Measurements from ENCODE around the gene TFEB. TPM values are rescaled to one million over a fixed set of nuclear protein-coding genes. Genes with fewer than 3 reads are reported as not detected.

Gene TFEB
- total RNA-seq, 1 donor from 2014 or later, result 41.7 TPM

- no peak for DNase-seq (ENCODE audit: low spot score)
These were observed 81.7 kb downstream of the TFEB start for GRCh38 chr6:41653691-41654090.

GRCh38 chr6:41652866-41653652, 82.3 kb downstream of the TFEB start:
- DNase-seq (ENCODE audit: low spot score), result no peak

- DNase-seq (ENCODE audit: low spot score), result no peak
These were observed 83.3 kb downstream of the TFEB start for GRCh38 chr6:41651962-41652657.

DNA sequence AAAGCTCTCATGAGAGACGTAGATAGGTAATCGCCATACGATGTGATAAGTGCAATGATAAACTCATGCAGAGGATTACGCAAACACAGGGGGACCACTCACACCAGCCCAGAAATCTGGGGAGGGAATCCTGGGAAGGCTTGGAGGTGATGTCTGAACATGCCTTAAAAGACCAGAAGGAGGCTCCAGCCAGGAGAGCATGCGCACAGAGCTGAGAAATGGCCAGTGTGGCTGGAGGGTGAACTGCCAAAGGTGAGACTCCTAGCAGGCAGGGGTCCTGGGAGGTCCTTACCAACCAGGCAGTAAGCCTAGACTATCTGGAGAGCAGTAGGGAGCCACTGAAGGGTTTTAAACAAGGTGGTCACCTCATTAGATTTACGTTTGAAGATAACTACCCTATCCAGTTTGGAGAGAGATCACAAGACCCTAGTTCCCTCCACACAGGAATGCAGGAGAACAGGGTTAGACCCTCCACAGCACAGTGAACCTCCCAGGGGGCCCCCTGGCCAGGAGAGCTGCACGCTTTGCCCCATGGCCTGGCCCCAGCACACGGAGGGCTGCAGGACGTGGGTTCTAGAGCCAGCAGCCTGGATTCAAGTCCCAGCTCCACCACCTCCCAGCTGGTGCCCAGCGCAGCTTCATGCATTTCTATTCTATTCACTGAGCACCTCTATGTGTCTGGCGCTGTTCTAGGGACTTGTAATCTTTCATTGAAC, 84.0 kb downstream of the TFEB start:
- DNase-seq (ENCODE audit: low spot score), result no peak

- DNase-seq (ENCODE audit: low spot score), result no peak
These were observed 85.3 kb downstream of the TFEB start for GRCh38 chr6:41650120-41650519.

- no peak for DNase-seq (ENCODE audit: low spot score)
These were observed 85.8 kb downstream of the TFEB start for GRCh38 chr6:41649596-41649995.

DNA sequence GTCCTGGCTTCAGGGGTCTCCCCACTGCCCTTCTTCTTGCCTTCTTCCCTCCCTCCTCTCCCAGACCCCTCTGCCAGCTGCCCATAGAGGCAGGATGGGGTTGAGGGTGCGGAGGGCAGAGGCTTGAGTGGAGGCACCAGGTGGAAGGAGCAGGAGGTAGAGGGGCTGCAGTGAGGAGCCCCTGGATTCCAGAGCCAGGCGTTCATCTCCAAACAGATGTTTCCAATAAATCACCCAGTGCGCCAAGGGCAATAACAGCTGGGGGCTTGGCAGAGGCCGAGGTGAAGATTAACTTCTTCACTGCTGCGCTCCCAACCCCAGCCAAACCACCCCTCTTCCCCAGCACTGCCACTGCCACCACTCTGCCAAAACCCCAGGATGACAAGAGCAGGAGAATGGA, 86.5 kb downstream of the TFEB start:
- DNase-seq (ENCODE audit: low spot score), result no peak

DNA sequence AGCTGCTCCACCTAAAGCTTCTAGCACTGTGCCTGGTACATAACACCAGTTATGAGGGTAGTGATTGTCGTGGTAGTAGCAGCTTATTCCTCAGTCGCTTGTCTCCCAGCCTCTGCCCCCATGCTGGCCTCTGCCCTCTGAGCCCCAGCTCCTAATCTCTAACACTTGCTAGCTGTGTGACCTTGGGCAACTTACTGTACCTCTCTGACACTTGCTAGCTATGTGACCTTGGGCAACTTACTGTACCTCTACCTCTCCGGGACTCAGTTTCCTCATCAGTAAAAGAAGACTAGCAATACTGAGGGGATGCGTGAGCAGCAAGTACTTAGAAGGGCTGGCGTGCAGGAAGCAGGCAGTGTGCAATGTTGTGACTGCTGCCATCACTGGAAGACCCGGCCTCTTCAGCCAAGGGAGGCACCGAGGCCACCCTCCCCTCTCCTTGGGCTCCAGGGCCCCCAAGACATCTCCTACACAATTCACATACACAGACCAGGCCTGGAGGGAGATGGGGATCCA, 87.3 kb downstream of the TFEB start:
- no peak for DNase-seq (ENCODE audit: low spot score)

DNA sequence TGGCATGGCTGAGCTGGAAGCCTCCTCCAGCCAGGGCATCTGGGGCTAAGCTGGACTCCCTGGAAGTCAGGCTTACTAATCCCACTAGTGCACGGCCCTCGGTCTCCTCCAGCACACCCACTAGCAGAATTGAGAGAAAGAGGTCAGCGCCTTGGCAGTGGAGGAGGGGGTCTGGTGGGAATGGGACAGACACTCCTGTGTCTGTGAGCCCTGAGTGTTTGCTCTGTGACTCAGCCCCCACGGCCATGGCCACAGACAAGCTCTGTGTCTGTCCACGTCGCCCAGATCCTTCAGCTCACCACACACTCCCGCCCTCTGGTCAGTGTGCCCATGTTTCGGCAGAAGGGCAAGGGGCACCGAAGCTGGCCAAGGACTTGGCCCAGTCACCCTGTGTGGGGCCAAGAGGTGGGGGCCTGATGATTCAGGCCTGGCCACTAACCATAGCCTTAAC, 88.3 kb downstream of the TFEB start:
- DNase-seq (ENCODE audit: low spot score), result no peak

DNA sequence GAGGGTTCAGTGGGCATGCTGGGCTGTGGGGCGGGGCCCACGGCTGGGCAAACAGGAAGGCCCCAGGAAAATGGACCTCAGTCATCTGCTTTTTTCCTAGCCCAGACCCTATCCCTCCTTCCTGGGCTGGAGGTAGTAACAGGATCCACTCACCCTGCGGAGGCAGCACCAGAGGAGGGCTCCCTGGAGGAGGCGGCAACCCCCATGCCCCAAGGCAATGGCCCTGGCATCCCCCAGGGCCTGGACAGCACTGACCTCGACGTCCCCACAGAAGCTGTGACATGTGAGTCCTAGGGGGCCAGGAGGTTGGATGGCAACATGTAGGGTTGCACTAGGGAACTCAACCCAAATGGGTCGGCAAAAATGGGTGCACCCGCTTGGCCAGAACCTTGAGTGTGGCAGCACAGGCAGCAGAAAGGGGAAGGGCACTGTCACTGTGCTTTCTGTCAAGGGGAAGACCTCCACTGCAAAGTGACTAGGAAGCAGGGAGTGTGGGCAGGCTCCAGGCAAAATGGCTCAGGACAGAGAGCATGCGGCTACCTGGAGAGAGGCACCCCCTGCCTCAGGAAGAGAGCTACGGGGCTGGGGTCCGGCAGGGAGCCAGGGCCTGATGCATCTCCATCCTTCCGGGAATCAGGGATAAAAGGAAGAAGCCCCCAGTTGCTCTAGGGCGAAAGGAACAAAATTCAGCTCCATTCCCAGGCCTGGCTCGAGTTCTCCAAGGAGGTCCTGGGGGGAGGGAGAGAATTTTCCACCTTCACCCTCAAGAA, 89.2 kb downstream of the TFEB start:
- no peak for DNase-seq (ENCODE audit: low spot score)

- DNase-seq (ENCODE audit: low spot score), result no peak
These were observed 90.3 kb downstream of the TFEB start for GRCh38 chr6:41645007-41645618.

GRCh38 chr6:41644297-41644879, 91.0 kb downstream of the TFEB start:
- no peak for DNase-seq (ENCODE audit: low spot score)

DNA sequence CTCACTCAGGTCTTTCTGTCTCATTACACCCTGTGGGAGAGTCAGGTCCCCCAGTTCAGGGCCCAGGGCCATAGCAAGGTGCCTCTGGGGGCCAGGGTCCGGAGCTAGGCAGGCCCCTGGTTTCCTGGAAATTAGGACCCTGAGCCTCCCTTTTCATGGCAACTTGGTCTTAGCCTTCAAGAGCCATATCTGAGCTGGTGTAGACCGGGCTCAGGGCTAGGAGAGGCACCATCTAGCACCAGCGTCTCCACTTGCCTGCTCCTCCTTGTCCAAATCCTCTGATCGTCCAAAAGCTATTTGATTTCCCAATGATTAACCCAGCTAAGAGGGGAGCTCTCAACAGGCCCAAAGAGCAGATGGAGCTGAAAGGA, 91.5 kb downstream of the TFEB start:
- DNase-seq (ENCODE audit: low spot score), result no peak

GRCh38 chr6:41642960-41643898, 92.2 kb downstream of the TFEB start:
- DNase-seq (ENCODE audit: low spot score), result no peak

- no peak for DNase-seq (ENCODE audit: low spot score)
These were observed 93.1 kb downstream of the TFEB start for GRCh38 chr6:41642090-41642959.

GRCh38 chr6:41641352-41641925, 94.0 kb downstream of the TFEB start:
- no peak for DNase-seq (ENCODE audit: low spot score)

DNA sequence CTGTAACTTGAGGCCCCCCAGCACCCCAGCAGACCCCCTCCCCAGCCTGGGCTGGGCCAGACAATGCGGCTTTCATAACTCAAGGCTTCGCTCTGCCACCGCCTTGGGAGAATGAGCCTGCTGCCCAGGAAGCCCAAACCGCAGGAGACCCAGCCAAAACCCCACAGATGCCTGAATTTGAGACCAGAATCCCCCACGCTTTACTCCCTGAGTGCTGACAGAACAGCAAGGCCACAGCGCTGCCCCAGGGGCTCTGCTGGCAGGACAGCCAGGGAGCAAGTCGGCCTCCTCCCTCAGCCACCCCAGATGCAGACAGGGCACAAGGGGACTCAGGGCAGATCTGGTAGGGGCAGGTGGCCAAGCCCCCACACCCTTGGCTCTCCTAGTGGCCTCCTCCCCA, 95.0 kb downstream of the TFEB start:
- DNase-seq (ENCODE audit: low spot score), result no peak

GRCh38 chr6:41639809-41640371, 95.5 kb downstream of the TFEB start:
- DNase-seq (ENCODE audit: low spot score), result no peak
